ENCODE data around the gene IGSF9B. TPM values are rescaled to one million over a fixed set of nuclear protein-coding genes. Genes with fewer than 3 reads are reported as not detected.

Gene IGSF9B
- total and polyA plus RNA-seq, 12 donors: 0.12 to 23.4 (median 1.6) TPM

- Histone ChIP-seq H3K27me3 (no peaks in the 10 kb centered on the region), H3K9me3 (replicated peaks in 1 of 3) (no peaks in the 10 kb centered on the region), H3K4me1 (replicated peaks in 1 of 2) (no peaks in the 10 kb centered on the region), H3K27ac (no peak overlapping the region), H3K36me3 (replicated peaks in 1 of 2) (no peaks in the 10 kb centered on the region), H3K4me3 (no peak overlapping the region)
- 63 to 69% (median 68%) methylated on average over 17 of the region's 17 CpGs for WGBS, 4 donors
- DNase-seq: peak in 3 of 7 donors; percentile 3 to 23 (median 7)
- intact Hi-C loops (cut with DNase I): no loop called here
- TF ChIP-seq, protein P1, sequence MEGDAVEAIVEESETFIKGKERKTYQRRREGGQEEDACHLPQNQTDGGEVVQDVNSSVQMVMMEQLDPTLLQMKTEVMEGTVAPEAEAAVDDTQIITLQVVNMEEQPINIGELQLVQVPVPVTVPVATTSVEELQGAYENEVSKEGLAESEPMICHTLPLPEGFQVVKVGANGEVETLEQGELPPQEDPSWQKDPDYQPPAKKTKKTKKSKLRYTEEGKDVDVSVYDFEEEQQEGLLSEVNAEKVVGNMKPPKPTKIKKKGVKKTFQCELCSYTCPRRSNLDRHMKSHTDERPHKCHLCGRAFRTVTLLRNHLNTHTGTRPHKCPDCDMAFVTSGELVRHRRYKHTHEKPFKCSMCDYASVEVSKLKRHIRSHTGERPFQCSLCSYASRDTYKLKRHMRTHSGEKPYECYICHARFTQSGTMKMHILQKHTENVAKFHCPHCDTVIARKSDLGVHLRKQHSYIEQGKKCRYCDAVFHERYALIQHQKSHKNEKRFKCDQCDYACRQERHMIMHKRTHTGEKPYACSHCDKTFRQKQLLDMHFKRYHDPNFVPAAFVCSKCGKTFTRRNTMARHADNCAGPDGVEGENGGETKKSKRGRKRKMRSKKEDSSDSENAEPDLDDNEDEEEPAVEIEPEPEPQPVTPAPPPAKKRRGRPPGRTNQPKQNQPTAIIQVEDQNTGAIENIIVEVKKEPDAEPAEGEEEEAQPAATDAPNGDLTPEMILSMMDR (IDR thresholded peaks at IDR 0.05): no peak
- TF ChIP-seq POLR2A (IDR thresholded peaks at IDR 0.05): no peak
Observed at GRCh38 chr11:133898031-133898769, 58.6 kb downstream of the IGSF9B start.

GRCh38 chr11:133897331-133897650, 59.5 kb downstream of the IGSF9B start:
- Histone ChIP-seq H3K27me3 (no peaks in the 10 kb centered on the region), H3K27ac (no peak overlapping the region), H3K36me3 (replicated peaks in 1 of 2) (no peaks in the 10 kb centered on the region), H3K9me3 (replicated peaks in 1 of 3) (no peaks in the 10 kb centered on the region), H3K4me3 (no peak overlapping the region), H3K4me1 (replicated peaks in 1 of 2) (no peaks in the 10 kb centered on the region)
- intact Hi-C loops (cut with DNase I): no loop called here
- peak in 1 of 7 donors; percentile 29 for DNase-seq
- no peak for TF ChIP-seq POLR2A (IDR thresholded peaks at IDR 0.05)
- TF ChIP-seq, protein P1 (IDR thresholded peaks at IDR 0.05): no peak
- 88 to 92% (median 90%) methylated on average over 10 of the region's 10 CpGs for WGBS, 4 donors

GRCh38 chr11:133896642-133897330, 60.0 kb downstream of the IGSF9B start:
- H3K4me3 ChIP-seq: no peak overlapping the region
- no peak overlapping the region for H3K27ac ChIP-seq
- TF ChIP-seq POLR2A (IDR thresholded peaks at IDR 0.05): no peak
- TF ChIP-seq, protein P1 (IDR thresholded peaks at IDR 0.05): no peak
- 85 to 88% (median 86%) methylated on average over 8 to 10 of the region's 10 CpGs for WGBS, 4 donors
- peak in 2 of 7 donors; percentile 2 to 43 for DNase-seq
- H3K36me3 ChIP-seq (replicated peaks in 1 of 2): no peaks in the 10 kb centered on the region
- H3K9me3 ChIP-seq (replicated peaks in 1 of 3): no peaks in the 10 kb centered on the region
- H3K27me3 ChIP-seq: no peaks in the 10 kb centered on the region
- H3K4me1 ChIP-seq (replicated peaks in 1 of 2): no peaks in the 10 kb centered on the region
- intact Hi-C loops (cut with DNase I): no loop called here

GRCh38 chr11:133896028-133896427, 60.7 kb downstream of the IGSF9B start:
- intact Hi-C loops (cut with DNase I): no loop called here
- Histone ChIP-seq H3K27me3 (no peaks in the 10 kb centered on the region), H3K4me1 (replicated peaks in 1 of 2) (no peaks in the 10 kb centered on the region), H3K4me3 (no peak overlapping the region), H3K36me3 (replicated peaks in 1 of 2) (no peaks in the 10 kb centered on the region), H3K27ac (no peak overlapping the region), H3K9me3 (replicated peaks in 1 of 3) (no peaks in the 10 kb centered on the region)
- TF ChIP-seq POLR2A (IDR thresholded peaks at IDR 0.05): no peak
- TF ChIP-seq, protein P1 (IDR thresholded peaks at IDR 0.05): no peak
- DNase-seq: peak in 1 of 7 donors; percentile 18
- 74 to 81% (median 78%) methylated on average over 7 of the region's 7 CpGs for WGBS, 4 donors

Measured in adrenal gland (tissue), 12 donors.